Activated CD8-positive, alpha-beta T cell treated with anti-CD3 and anti-CD28 coated beads, Interleukin-2, amount 10 ng/mL, durations not matched to agents 7 days and 5 days (primary cell): Measurements from ENCODE around the gene RPP25L. TPM values are rescaled to one million over a fixed set of nuclear protein-coding genes. Genes with fewer than 3 reads are reported as not detected.

Experiments
- ATAC-seq: fragments of 150-1000 bp; cut with Tn5 transposase; one replicate; pipeline ENCODE4 v1.10.0; 2021; ENCODE audit warnings: moderate library complexity
- CTCF ChIA-PET: fragments of 350-600 bp; sonication (Branson Sonifier 250); formaldehyde crosslinking; loops from one replicate; lab custom pipeline; 2021; ENCODE audit warnings: antibody characterized with exemption; lab: Charles Lee
- POLR2A ChIA-PET: fragments of 350-600 bp; sonication (Branson Sonifier 250); formaldehyde crosslinking; loops from one replicate; lab custom pipeline; 2021; ENCODE audit warnings: antibody characterized with exemption; lab: Charles Lee
- DNase-seq: peaks from one replicate; pipeline ENCODE4 v3.0.0-alpha.2; 2020
- H3K27ac Mint-ChIP-seq: one replicate; pipeline ENCODE4 v1.8.0; 2021; ENCODE audit warnings: mild to moderate bottlenecking, mixed read lengths
- H3K27me3 Mint-ChIP-seq: one replicate; pipeline ENCODE4 v1.8.0; 2021; ENCODE audit warnings: low read depth, mixed read lengths
- H3K36me3 Mint-ChIP-seq: one replicate; pipeline ENCODE4 v1.8.0; 2021; ENCODE audit warnings: low read depth, mixed read lengths
- H3K4me1 Mint-ChIP-seq: one replicate; pipeline ENCODE4 v1.8.0; 2021; ENCODE audit warnings: low read depth, mixed read lengths
- H3K4me3 Mint-ChIP-seq: one replicate; pipeline ENCODE4 v1.8.0; 2021; ENCODE audit warnings: mild to moderate bottlenecking, mixed read lengths
- H3K9me3 Mint-ChIP-seq: one replicate; pipeline ENCODE4 v1.8.0; 2022; ENCODE audit warnings: mixed read lengths; ENCODE audit not compliant: insufficient read depth
- total RNA-seq, 2 experiments: library from RNA; stranded (reverse); gene quantifications; one replicate each; pipeline ENCODE4 v1.2.3, GENCODE V29; 2021

Gene RPP25L
- total RNA-seq, 2 experiments from 2014 or later: 23.2 to 26.4 TPM

DNA sequence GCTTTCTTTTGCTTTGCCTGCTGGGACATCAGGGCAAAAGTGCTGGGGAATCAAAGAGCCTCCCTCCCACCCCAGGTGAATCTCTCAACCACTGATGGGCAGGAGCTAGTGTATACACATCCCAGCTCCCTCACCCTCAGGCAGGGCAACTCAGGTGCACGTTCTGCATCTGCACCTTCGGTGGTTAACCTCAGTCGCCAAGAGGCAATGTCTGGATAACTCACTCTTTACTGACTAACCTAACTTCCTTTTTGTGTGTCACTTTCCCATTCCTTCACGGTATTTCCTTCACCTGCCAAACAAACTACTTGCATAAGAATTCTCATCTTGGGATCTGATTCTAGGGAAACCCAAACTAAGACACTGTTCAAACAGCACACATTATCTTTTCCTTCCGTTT lies 48.6 kb downstream of the RPP25L start:
- H3K27ac Mint-ChIP-seq: no peak overlapping the region
- ChIA-PET POLR2A (no interaction called here), CTCF (interaction anchor here (1.1 to 1.3 kb wide), 2 partner anchors 25 to 28 kb away, joined by 3 read pairs; no protein-coding TSS in a partner anchor)
- no peaks in the 10 kb centered on the region for H3K36me3 Mint-ChIP-seq
- H3K9me3 Mint-ChIP-seq: no peaks in the 10 kb centered on the region
- no peak for ATAC-seq
- H3K4me3 Mint-ChIP-seq: no peak overlapping the region
- H3K27me3 Mint-ChIP-seq: peaks cover 29% of the 10 kb centered on the region
- DNase-seq: no peak
- no peaks in the 10 kb centered on the region for H3K4me1 Mint-ChIP-seq

DNA sequence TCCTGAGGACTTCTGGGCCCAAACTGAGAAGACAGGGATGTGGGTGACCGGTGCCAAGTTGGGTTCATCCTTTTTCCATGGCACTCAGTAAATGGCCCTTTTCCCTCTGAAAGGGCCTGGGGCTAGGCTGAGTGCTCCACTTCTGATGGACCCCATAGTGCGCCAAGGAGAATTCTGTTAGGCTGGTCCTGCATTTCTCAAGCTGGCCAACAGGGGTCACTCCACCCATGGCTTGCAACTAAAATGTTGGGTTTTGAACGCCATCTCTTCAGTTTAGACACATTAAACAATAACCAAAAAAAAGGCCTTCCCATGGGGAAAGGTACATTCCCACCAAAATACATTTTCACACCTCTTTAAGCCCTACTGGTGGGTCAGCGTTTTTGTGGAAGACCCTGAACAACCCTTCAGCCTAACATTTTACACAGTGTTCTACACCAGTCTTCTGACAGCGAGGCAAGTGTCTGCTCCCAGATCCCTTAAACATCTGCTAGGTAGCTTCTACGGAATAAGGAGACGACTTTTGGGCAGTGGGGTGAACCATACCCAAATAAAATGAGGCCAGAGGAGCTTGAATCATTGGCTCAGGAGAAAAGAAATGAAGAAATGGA lies 49.7 kb downstream of the RPP25L start:
- Mint-ChIP-seq H3K36me3 (no peaks in the 10 kb centered on the region), H3K9me3 (no peaks in the 10 kb centered on the region), H3K27ac (no peak overlapping the region), H3K27me3 (peaks cover 24% of the 10 kb centered on the region), H3K4me1 (no peaks in the 10 kb centered on the region), H3K4me3 (no peak overlapping the region)
- DNase-seq (peak; percentile 28), ATAC-seq (no peak)
- POLR2A ChIA-PET: no interaction called here
- CTCF ChIA-PET: interaction anchor here (0.9 to 1.4 kb wide), 4 partner anchors 8 to 74 kb away, joined by 3 to 7 read pairs (median 3); no protein-coding TSS in a partner anchor

GRCh38 chr9:34560599-34561214 lies 51.2 kb downstream of the RPP25L start:
- Mint-ChIP-seq H3K4me3 (no peak overlapping the region), H3K36me3 (no peaks in the 10 kb centered on the region), H3K27ac (no peak overlapping the region), H3K9me3 (no peaks in the 10 kb centered on the region), H3K4me1 (no peaks in the 10 kb centered on the region), H3K27me3 (peaks cover 20% of the 10 kb centered on the region)
- ChIA-PET CTCF (interaction anchor here (0.6 to 1.0 kb wide), 3 partner anchors 32 to 41 kb away, joined by 3 read pairs; no protein-coding TSS in a partner anchor), POLR2A (no interaction called here)
- no peak for DNase-seq
- no peak for ATAC-seq

Other genes starting within 250 kb of the RPP25L start
- 1 to 10 TPM; 8.8 to 9.1 TPM for gene MYORG, start 235.2 kb downstream of the RPP25L start, total RNA-seq
- gene FAM219A, start 153.5 kb downstream of the RPP25L start, total RNA-seq: 1 to 10 TPM; 7.5 to 8.3 TPM
- gene DNAI1, start 153.3 kb downstream of the RPP25L start, total RNA-seq: not detected
- gene ENHO, start 89.1 kb downstream of the RPP25L start, total RNA-seq: not detected
- gene CNTFR, start 22.4 kb downstream of the RPP25L start, total RNA-seq: not detected
- gene DCTN3, start 8.4 kb upstream of the RPP25L start, total RNA-seq: 100 to 1,000 TPM; 134 to 140 TPM
- under 1 TPM in 1 of 2 experiments, not detected in 1; 0.34 TPM for gene ARID3C, start 17.0 kb upstream of the RPP25L start, total RNA-seq
- gene SIGMAR1, start 25.7 kb upstream of the RPP25L start, total RNA-seq: 10 to 100 TPM; 66.7 to 66.9 TPM
- gene GALT, start 34.6 kb upstream of the RPP25L start, total RNA-seq: 10 to 100 TPM; 79.1 to 83.9 TPM
- gene IL11RA, start 40.1 kb upstream of the RPP25L start, total RNA-seq: 10 to 100 TPM; 33.0 to 38.8 TPM
- not detected for gene CCL27, start 50.6 kb upstream of the RPP25L start, total RNA-seq
- not detected for gene CCL19, start 79.2 kb upstream of the RPP25L start, total RNA-seq
- not detected for gene CCL21, start 98.0 kb upstream of the RPP25L start, total RNA-seq